NCI-H146 treated with DMSO at 0.1 percent for 48 hours (cell line): ENCODE results near the gene ZNF792.
A peak's percentile ranks its signal among the peaks of the same experiment; 100 is the strongest.
"Not testable (repeated sequence)": the region's sequence is repeated elsewhere in the genome, so short reads cannot be mapped to it uniquely, and the experiment has no call there.

Source experiments
- DNase-seq: peaks from one replicate; lab custom pipeline; 2025; ENCODE audit not compliant: unreplicated experiment; lab: John Stamatoyannopoulos, UW

Gene ZNF792

DNA sequence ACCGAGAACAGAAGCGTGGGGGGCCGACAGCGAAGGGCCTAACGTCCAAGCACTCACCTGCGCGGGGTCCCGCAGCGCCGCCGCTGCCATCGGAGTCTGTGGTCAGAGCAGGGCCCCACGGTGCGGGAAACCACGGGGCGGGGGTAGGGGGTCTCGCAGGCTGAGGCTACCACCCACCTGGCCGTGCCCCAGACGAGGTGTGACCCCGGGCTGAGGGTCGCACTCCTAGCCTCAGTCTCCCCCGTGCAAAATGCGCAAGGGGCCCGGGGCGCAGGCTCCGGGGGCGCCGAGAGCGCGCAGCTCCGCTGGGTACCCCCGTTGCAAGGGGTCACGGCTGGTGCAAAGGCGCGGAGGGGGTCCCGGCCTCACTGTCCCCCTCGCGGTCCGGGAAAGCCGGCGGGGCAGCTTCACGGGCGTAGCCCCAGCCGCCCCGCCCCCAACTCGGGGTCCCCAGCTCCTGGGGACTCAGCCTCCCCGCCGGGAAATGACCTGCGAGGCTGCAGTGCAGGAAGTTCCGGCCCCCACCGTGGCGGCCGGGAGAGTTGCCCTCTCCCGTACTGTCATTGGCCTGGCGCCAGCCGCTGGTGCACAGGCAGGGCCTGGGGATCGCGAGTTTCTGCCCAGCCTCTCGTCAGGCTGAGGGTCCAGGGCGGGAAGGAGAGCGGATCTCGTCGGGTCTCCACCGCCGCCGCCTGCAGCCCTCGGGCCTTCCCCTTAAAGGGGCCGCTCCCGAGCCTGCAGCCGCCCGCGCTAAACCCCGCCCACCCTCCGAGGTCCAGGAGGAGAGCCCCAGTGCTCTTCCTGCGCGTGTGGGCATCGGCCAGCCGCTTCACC is at the start of gene ZNF792:
Gene ZNF792, minus strand, starts transcription at position 657 of the 834 bp plus-strand sequence. Its CDS starts 567 bp downstream, at position 90.
- DNase-seq: peak; percentile 43

DNA sequence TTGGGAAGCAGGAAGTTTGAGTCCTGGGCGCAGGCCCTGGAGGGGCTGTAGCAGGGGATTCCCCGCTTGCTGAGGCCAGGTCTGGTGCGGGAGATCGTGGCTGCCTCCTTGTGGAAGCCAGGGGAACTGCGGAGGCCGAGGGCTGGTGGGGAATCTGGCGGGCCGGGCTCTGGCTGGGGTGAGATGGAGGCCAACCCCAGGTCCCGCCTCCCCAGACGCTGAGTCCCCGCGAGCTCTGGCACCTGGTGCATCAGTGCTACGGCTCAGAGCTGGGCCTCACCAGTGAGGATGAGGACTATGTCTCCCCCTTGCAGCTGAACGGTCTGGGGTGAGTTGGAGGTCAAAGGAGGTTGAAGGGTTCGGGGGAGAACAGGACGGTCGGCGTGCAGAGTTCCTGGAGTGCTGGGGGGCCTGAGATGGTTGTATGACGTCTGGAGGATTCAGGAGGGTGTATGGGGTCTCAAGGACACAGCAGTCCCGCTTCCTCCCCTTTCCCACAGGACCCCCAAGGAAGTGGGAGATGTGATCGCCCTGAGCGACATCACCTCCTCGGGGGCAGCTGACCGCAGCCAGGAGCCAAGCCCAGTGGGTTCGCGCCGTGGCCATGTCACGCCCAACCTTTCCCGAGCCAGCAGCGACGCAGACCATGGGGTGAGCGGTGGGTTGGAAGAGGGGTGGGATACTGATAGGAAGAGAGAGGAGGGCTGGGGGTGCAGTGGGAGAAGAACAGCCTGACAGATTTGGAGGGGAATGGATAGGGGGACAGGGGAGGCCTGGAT is 49.2 kb upstream of the ZNF792 start:
- DNase-seq: peak; percentile 10

DNA sequence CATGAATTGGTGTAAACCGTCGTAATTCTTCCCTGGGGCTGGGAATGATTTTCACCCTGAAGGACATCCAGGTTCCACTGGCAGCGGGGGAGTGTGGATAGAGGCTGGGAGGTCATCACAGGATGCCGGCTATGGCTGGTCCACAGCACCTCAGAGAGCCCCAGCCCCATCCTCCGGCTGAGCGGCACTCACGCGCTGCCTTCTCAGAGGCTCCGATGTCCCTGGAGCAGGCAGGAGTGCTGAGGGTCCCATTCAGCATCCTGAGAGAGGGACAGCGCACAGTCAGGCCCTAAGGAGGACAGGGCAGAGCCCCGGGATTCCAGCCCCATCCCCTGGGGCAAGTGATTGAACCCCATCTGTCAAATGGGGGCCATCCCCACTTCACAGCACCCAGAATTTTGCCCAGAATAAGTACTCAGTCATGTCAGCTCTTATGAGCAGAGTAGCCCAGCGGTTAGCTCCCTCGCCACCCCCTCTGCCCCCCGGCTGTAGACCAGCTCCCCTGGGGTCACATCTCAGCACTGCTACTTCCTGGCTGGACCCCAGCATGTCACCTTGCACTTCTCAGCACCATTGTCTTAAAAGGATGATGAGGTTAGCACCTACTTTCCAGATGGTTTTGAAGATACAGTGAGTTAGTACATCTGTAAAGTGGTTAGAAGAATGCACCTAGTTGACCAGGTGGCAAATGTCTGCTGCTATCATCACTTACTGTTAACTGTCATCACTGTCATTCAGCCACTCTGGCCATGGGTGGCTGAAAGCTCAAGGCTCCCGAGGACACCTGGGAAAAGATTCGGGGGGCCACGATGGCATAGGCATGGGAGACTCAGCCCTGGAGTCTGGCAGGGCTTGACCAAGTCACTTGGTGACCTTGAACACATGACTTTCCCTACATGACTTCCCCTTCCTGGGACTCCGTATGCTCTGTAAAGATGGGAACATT is 48.0 kb upstream of the ZNF792 start:
- no peak for DNase-seq

DNA sequence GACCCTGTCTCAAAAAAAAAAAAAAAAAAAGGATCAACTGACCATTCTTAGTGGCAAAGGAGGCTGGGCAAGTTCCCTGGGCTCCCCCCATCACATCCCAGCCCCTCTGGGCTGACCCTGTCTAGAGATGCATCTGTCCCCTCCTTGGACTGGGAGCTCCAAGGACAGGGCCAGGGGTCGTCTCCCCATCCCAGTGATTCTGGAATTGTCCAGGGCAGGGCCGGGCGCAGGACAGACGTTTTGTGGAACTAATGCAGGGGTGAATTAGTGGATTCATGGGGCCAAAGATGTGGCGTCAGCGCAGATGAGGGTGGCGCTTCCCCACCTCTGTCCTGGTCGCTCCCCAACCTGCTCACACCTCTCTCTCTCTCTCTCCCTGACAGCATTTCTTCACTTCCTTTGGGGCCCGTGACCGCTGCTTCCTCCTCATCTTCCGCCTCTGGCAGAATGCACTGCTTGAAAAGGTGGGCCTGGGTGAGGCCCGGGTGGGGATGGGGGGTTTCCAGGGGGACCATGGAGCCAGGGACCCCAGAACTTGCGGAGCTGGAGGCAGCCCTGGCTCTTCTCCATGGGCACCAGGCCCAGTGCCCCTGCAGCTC is 47.2 kb upstream of the ZNF792 start:
- DNase-seq: no peak

DNA sequence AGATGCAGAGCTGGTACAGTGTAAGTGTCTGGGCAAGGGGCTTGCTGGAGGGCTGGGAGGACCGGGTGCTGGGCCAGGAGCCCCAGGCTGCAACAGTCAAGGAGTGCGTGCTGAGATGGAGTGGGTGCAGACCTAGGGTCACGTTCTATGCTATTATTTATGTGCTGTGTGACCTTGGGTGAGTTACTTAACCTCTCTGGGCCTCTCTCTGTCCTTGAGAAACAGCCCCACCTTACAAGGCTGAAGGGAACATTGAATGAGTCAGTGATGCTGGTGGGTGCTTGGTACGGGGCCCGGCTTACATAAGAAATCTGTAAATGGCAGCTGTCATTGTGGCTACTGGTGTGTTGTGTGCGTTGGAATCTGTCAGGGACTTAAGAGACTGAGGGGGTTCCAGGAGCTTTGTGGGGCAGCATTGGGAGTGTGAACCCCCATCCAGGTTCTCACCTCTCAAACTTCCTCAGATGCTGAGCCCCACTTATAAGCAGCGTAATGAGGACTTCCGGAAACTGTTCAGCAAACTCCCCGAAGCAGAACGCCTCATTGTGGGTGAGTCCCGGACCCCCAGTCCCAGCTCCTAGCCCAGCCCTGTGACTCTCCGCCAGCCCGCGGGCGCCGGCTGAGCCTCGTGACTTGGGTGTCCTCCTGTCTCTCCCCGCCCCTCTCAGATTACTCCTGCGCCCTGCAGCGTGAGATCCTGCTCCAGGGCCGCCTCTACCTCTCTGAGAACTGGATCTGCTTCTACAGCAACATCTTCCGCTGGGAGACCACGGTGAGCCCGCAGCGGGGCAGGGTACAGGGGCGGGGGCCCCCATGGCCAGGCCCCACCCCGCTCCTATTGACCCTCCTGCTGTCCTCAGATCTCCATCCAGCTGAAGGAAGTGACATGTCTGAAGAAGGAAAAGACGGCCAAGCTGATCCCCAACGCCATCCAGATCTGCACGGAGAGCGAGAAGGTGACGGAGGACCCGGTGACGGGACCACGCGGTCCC is 45.7 kb upstream of the ZNF792 start:
- DNase-seq: no peak

DNA sequence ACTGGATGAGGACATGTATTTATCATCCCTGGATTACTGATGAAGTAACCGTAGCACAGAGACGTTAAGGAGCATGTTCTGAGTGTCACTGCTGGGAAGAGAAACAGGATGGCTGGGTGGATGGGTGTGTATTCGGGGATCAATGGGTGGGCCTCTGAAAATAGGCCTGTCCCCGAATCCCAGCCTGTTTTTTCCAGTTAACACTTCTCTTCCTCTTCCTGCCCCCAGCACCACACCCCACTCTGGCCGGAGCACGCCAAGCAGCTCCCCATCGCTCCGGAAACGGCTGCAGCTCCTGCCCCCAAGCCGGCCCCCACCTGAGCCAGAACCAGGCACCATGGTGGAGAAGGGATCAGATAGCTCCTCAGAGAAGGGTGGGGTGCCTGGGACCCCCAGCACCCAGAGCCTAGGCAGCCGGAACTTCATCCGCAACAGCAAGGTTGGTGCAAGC is 44.9 kb upstream of the ZNF792 start:
- no peak for DNase-seq

DNA sequence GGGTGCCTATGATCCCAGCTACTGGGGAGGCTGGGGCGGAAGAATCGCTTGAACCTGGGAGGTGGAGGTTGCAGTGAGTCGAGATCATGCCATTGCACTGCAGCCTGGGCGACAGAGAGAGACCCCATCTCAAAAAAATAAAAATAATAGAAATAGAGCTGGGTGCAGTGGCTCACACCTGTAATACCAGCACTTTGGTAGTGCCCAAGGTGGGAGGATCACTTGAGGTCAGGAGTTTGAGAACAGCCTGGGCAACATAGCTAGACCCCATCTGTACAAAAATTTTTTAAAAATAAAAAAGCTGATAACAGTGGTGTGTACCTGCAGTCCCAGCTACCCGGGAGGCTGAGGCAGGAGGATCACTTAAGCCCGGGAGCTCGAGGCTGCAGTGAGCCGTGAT is 43.4 kb upstream of the ZNF792 start:
- not testable (repeated sequence) for DNase-seq

DNA sequence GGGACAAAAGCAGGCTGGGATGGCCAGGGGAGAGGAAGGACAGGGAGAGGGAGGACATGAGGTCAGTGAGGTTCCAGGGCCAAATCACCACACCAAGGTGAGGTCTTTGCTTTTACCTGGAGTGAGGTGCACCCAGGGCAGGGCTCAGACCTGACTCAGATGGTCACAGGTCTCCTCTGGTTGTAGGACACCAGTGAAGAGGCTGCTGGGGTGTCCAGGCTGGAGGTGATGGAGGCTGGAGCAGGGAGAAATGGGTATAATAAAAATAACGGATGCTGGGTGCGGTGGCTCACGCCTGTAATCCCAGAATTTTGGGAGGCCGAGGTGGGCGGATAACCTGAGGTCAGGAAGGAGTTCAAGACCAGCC is 43.0 kb upstream of the ZNF792 start:
- DNase-seq: no peak

DNA sequence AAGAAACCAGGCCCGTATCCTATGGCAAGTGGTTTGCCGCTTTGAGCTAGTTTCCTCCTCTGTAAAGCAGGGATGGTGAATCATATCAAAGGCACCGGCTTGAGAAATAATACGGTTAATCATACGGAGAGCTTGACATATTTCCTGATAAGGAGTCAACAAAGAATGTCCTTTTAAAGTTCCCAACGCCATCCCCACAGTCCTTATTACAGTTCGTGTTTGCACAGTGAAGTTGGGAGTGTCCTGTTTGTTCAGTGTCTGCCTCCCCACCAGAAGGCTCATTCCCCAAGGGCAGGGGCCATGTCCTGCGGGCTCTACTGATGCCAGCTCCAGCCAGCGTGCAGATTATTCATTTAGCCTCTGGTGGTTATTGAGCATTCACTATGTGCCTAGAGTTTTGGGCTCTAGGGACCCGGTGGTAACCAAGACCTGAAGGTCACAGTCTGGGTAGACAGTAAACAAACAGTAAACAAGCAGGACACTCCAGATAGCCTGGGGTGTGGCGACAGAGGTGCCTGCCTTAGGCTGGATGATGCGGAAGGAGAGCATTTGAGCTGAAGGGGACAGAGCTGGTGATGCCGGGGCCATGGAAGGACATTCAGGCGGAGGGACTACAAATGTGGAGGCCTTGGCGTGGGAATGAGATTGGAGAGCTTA is 42.4 kb upstream of the ZNF792 start:
- peak; percentile 54 for DNase-seq

DNA sequence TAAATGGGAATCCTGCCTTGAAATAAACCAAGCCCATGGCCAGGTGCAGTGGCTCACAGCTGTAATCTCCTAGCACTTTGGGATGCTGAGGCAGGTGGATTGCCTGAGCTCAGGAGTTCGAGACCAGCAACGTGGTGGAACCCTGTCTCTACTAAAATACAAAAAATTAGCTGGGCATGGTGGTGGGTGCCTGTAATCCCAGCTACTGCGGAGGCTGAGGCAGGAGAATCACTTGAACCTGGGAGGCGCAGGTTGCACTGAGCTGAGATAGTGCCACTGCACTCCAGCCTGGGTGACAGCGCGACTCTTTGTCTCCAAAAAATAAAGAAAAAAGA is 41.9 kb upstream of the ZNF792 start:
- DNase-seq: not testable (repeated sequence)

DNA sequence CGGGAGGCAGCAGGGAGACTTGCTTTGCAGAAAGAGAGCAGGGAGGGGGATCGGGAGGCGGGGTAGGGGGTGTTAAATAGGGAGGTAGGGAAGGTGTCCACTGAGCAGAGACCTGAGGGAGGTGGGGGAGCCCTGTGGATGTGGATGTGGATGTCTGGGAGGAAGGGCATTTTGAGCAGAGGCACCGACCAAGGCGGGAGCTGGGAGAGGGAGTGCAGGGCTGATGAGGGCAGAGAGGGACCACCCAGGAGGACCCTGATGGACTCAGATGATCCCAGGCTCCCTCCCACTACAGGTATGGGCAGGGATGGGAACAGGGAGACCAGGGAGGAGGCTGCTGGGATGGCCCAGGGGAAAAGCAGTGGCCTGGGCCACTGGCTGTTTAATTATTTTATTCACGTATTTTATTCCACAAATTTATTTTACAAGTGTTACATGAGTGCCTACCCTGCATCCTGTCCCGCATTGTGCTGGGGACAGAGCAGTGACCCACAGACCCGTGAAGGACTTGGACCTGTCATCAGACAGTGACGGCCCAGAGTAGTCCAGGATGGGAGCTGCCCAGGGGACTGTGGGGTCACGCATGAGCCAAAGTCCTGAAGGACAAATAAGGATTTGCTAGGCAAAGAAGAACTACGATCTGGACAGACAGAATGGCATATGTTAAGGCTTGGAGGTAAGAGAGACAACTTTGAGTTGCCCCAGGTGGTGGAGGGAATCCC is 41.4 kb upstream of the ZNF792 start:
- DNase-seq: no peak

DNA sequence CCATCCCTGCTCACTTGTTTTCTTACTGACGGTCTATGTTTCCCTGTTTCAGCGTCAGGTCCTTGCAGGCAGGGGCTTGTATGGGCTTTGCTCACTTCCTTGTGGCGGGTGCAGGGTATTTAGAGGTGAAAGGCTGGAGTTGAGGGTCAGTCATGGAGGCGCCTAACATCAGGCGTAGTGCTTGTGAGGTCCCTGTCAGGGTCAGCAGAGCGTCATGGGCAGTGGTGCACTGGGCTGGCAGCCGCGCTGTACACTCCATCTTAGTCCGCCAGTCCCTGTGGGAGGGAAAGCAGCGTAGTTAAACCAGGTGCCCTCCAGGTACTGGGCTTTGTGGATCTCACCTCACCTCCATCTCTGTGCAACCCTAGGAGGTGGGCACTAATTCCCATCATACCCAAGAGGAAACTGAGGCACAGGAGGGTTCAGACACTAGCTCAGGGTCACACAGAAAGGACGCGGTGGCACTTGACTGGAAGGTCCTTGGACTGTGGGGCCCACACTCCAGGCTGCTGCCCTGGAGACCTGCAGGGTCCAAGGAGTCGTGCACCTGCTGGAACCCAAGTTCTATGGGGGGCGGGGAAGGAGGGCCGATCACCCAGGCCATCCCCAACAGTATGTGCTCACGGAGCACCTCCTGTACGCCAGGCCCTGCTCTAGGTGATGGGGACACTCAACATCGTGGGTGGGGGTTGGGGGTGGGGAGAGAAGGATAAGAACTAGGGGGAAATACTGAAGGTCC is 40.7 kb upstream of the ZNF792 start:
- no peak for DNase-seq

DNA sequence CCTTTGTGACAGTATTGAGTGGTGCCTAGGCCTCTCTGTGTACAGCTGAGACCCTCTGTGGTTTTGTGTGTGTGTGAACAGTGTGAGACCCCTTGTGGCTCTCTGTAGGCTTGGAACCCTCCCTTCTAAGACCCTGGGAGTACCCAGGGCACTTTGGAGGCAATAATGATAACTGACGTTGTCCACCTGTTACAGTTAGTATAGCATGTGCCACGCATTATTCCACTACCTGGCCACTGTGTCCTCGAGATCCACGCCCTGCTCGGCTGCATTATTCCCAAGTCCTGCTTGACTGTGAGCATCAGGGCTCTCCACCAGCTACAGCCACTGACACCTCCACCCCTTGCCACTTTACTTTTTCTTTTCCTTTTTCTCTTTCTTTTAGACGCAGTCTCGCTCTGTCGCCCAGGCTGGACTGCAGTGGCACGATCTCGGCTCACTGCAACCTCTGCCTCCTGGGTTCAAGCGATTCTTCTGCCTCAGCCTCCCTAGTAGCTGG is 38.1 kb upstream of the ZNF792 start:
- DNase-seq: no peak

DNA sequence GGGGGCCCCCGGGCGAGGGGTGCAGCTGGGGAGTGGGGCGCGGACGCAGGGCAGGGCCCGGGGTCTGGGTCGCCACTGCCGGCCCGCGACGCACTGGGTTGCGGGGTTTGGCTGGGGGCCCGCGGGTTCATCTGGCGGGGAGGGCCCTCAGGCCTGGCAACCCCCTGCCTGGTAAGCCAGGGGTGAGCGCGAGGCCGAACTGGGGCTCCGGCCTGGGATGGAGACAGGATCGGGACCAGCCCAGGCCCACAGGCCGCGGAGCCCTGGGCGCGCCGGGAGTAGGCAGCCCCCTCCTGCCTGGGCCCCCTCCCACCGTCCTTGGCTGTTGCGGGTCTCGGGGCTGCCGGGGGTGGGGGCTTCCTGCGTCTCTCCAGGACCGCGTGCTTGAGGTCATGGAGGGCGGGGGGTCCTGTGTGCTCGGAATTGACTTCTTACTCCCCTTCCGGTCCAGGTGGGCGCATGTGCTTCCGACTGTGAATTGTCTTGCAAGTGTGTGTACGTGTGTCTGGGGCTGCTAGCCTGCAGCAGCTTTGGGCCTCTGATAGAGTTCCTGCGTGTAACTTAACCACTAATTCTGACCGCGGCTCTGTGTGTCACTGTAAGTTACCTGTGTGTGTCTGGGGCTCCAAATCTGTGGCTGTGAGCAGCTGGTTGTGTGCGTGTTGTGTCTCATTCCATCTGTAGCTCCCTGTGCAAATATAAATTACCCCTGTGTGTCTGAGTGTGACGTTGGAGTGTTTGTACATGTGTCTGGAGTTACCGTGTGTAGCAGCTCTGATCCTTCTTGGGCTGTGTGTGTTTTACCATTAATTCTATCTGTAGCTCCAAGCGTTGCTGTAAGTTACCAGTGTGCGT is 36.8 kb upstream of the ZNF792 start:
- DNase-seq: peak; percentile 17

DNA sequence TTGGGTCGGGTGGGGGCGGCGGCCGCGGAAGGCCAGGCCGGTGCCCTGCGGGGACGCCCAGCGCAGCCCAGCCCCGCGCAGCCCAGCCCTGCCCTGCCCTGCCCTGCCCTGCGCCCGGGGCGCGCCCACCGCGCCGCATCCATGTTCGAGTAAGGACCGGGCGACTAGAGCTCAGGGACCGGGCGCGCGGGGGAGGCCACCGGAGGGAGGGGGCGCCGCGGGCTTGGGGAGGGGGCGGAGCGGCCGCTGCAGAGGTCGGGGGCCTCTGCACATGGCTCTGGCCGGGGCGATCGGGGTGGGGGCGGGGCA is 36.3 kb upstream of the ZNF792 start:
- no peak for DNase-seq

DNA sequence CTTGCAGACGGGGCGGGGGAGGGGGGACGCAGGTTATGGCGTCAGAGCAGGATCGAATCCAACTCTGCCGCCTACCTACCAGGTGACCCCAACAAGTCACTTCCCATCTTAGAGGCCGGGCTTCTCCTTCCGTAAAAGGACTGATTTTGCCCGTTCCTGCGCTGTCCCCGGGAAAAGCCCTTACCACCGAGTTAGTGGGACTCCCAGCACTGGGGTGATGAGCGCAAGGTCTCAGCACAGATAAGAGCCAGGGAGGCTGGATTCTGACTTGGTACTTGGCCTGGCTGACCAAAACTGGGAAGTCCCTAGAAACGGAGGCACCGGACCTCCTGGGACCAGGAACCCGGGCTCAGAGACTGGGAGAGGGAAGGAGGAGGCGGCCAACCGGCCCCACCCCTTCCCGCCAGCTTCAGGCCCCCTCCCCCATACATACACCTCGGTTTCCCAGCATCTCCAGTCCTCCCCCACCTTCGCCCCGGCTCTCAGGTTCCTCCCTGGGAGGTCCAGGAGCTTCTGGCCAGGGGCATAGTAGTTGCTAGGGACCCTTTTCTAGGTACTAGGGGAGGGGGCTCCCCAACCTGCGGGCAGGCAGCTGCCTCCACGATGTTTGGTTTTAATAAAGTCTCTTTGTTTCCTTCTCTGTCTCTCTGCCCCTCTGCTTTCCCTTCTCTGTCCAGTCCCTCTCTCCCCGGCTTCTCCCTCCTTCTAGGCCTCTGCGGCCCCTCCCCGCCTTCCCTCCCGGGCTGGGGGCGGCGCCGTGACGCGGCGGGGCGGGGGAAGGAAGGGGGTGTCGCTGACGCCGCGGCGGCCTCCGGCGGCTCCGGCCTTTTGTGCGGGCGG is 35.7 kb upstream of the ZNF792 start, which contains the start of gene GRAMD1A:
Gene GRAMD1A, plus strand, starts transcription at position 826 of the 840 bp plus-strand sequence. CDS start 156 bp downstream, outside the sequence.
- peak; percentile 84 for DNase-seq
